Skin epidermis (tissue), 12 donors: ENCODE data around the gene PTPRN2.
A peak's percentile ranks its signal among the peaks of the same experiment; 100 is the strongest.

Experiments used
- H3K27ac ChIP-seq, 21 experiments: fragments of 200-600 bp; sonication (generic) in 11 of 21; one replicate each; pipeline ENCODE4 v1.5.0; 2020; ENCODE audit warnings: mild to moderate bottlenecking in 3 of 21, inconsistent platforms in 2 of 21, moderate library complexity in 2 of 21
- H3K4me3 ChIP-seq, 7 experiments: fragments of 200-600 bp; sonication (generic) in 2 of 7; one replicate each; pipeline ENCODE4 v1.5.0; 2020; ENCODE audit warnings: inconsistent platforms in 2 of 7, mild to moderate bottlenecking in 2 of 7, moderate library complexity in 1 of 7

Gene PTPRN2

DNA sequence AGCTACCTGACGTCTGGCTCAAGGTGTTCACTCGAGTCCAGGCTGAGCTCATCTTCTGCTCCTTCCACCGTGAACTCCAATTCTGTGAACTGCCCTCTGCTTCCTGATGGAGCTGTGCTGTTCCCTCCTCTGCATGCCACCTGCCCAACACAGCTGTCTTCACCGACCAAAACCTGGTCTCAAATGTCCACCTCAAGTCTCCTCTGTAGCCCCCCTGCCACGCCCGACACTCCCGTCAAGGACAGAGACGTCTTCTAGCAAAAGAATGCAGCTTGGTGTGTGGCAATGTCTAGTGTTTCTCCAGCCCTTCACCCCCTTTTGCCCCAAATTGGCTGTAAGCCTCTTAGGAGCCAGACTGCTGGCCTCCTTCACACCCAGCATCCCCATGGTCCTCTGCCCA lies 945.8 kb downstream of the PTPRN2 start:
- H3K27ac ChIP-seq = no peak overlapping the region
- no peak overlapping the region for H3K4me3 ChIP-seq

GRCh38 chr7:157640144-157640543 lies 947.5 kb downstream of the PTPRN2 start:
- H3K27ac ChIP-seq = no peak overlapping the region
- no peak overlapping the region for H3K4me3 ChIP-seq

DNA sequence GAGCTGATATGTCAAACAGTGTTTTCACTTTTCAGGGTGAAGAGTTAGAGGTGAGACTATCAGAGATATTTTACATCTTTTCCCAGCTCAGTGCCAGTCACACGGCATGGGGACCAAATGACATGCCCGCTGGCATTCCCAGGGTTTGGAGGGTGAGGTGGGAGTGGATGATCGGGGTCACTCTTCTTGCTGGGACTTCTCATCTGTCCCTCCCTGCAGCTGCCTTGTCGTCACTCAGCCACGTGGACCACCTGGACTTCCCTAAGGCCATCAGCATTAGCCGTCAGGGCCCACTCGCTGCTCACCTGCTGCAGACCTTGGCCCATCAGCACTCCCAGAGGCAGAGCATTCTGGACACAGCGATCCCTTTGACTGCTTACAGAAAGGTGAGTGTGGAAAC lies 949.1 kb downstream of the PTPRN2 start:
- H3K4me3 ChIP-seq = no peak overlapping the region
- no peak overlapping the region for H3K27ac ChIP-seq

DNA sequence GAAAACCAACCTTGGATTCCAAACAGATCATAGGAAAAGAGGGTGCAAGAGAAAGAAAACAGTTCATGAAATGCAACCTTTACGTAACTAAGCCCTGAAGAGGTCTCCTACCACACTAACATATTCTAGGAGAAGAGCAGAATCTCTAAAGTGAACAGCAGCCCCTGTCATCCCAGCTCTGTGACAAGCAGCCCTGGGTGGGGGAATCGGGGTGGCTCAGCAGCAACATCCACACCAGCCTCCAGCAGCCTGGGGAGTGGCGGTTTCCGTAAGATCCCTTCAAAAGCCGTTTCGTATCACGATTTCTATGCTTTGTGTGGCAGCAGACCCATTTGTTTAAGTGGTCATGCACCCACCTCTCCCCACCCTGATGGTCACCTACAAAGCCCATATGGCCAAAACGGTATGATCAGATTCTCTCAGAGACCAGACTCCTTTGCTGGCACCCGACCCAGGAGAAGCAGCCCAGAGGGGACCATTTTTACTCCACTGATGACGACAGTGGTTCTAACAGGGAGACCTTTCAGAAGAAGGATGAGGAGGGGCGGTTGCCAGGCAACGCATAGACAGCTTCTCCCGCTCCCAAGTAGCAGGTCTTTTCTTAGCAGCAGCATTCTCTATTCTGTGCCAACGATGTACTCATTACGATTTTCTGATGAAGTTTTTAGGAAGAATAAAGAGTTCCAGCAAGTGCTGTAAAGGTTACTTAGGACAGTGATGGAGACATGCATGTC lies 950.2 kb downstream of the PTPRN2 start:
- Histone ChIP-seq H3K4me3 (no peak overlapping the region), H3K27ac (no peak overlapping the region)

DNA sequence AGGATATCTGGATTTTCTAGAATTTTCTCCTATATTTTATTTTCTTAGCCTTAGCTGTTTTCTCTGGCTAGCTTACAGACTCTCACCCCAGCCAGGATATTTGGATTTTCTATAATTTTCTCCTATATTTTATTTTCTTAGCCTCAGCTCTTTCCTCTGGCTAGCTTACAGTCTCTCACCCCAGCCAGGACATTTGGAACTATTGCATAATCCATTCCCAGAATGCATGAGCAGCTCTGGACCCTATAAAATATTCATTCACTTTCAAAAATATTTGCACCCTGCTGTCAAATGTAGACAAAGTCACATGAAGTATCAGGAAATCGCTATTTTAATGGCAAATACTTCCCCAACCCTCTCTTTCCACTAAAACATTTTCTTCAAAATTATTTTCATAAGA lies 952.0 kb downstream of the PTPRN2 start:
- Histone ChIP-seq H3K27ac (no peak overlapping the region), H3K4me3 (no peak overlapping the region)

GRCh38 chr7:157635148-157635500 lies 952.5 kb downstream of the PTPRN2 start:
- Histone ChIP-seq H3K4me3 (no peak overlapping the region), H3K27ac (no peak overlapping the region)

DNA sequence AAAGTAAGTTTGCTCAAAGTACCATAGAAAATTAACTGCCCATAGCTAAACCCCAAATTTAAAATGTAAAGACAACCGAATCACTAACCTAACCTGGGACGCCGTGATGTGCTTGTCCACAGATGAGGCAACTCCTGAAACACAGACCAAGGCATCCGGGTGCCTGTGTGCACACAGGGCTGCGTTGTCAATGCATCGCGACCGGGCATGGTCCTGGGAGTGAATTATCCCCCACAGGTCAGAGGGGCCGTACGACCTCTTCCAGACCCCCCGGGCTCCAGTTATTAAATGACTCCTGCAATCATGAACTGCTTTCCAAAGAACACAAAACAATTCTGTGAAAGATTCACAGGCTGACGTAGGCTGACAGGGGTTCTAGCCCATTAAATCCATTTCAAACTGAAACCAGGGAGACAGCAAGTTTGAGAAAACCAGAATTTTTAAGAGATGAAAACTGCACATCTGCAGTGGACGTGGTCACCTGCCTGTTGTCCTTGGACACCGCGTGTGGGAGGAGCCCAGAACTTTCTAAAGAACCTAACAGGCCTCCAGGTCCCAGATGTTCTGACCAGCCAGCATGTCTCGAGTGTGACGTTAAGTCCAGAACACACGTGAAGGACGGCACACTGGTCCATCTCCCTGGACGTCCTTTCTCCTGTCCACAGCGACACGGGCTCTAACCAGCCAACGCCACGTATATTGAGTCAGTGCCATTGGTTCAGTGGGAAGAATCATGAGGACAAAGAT lies 953.0 kb downstream of the PTPRN2 start:
- Histone ChIP-seq H3K27ac (no peak overlapping the region), H3K4me3 (no peak overlapping the region)

GRCh38 chr7:157633465-157634185 lies 954.0 kb downstream of the PTPRN2 start:
- Histone ChIP-seq H3K4me3 (no peak overlapping the region), H3K27ac (no peak overlapping the region)

- H3K4me3 ChIP-seq = no peak overlapping the region
- no peak overlapping the region for H3K27ac ChIP-seq
These were observed 957.2 kb downstream of the PTPRN2 start for GRCh38 chr7:157630301-157630853.

GRCh38 chr7:157628456-157628855 lies 959.2 kb downstream of the PTPRN2 start:
- H3K27ac ChIP-seq = no peak overlapping the region

DNA sequence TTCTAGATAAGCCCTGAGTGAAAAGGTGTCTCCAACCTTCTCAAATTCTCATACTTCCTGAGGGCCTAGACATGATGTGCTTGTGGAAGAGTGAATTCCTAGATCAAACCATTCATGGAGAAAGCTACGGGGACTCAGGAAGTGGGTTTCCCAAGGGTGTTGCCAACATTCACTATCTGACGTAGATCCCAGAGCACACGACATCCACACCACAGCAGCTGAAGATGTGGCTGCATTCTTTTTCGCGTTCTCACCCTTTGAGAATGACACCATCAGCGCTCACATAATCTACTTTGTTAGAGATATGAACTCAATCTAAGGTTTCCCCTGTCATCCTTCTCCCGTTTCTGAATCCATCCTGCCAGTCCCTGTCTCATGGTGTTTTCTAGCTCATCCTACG lies 960.0 kb downstream of the PTPRN2 start:
- no peak overlapping the region for H3K4me3 ChIP-seq
- H3K27ac ChIP-seq = no peak overlapping the region

More at GRCh38 chr7:157628456-157628855, 959.2 kb downstream of the PTPRN2 start:
- H3K4me3 ChIP-seq = no peak overlapping the region

GRCh38 chr7:157627033-157627432 lies 960.6 kb downstream of the PTPRN2 start:
- no peak overlapping the region for H3K27ac ChIP-seq
- no peak overlapping the region for H3K4me3 ChIP-seq

DNA sequence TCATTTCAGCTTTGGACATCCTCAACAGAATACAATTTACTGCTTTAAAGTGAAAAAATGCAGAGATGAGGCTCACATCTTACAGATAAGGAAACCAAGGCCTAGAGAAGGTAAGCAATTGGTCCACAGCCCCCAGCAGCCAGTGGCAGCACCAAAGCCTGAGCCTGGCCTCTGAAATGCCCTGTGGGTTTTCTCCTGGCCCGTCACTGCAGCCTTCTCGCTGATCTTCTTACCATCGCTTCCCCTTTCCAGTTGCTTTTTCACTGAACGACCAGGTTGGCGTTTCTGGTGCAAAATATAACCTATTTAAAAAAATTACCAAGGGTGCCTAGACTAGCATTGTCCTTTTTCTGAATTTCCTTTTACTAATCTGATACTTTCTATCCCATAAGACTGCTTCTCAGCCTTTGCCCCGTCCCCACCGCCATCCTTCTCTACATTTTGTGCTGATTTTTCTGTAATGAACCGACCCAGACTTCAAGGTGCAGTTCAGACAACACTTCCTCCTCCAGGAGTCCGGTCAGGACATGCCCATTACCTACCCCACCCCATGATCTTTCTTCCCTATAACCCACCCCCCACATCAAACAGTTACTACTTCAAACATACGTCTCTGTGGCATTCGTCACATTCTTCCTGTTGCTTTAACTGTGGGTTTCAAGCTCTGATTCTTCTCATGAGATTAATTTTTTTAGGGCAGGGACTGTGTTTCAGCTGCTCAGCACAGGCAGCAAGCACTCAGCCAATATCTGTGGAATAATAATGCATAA lies 961.5 kb downstream of the PTPRN2 start:
- peak overlapping the region in 1 of 21 experiments; percentile 3 for H3K27ac ChIP-seq
- no peak overlapping the region for H3K4me3 ChIP-seq

GRCh38 chr7:157623556-157623955 lies 964.1 kb downstream of the PTPRN2 start:
- Histone ChIP-seq H3K27ac (no peak overlapping the region), H3K4me3 (no peak overlapping the region)

- H3K27ac ChIP-seq = no peak overlapping the region
- no peak overlapping the region for H3K4me3 ChIP-seq
These were observed 965.0 kb downstream of the PTPRN2 start for GRCh38 chr7:157622408-157623205.

- H3K27ac ChIP-seq = no peak overlapping the region
- H3K4me3 ChIP-seq = no peak overlapping the region
These were observed 965.6 kb downstream of the PTPRN2 start for GRCh38 chr7:157622000-157622399.

GRCh38 chr7:157621131-157621681 lies 966.4 kb downstream of the PTPRN2 start:
- Histone ChIP-seq H3K4me3 (no peak overlapping the region), H3K27ac (no peak overlapping the region)

DNA sequence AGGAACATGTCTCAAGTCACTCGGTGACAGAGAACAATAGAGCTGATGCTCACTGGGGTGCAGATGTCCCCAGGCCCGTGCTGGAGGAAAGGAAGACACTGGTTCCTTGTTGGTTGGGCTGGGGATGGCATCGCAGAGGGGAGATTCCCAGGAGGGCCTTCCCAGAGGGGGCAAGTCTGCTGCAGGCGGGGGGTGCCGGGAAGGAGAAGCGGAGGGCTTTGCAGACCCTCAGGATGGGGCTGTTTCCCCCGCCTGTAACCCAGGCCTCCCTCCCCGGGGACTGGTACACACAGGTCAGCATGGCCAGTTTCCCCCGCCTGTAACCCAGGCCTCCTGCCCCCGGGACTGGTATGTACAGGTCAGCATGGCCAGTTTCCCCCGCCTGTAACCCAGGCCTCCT lies 967.0 kb downstream of the PTPRN2 start:
- no peak overlapping the region for H3K4me3 ChIP-seq
- H3K27ac ChIP-seq = no peak overlapping the region
